Peyer's patch (tissue), 4 donors: ENCODE measurements around the gene PGD.

Experiments used
- POLR2A ChIP-seq, 2 donors: fragments of 450-650 bp; IDR thresholded peaks; one replicate each; pipeline ENCODE4 v1.5.1; 2017; ENCODE audit warnings: antibody characterized with exemption in 2 of 2, mild to moderate bottlenecking in 2 of 2, moderate library complexity in 2 of 2
- TF ChIP-seq, protein P1 (sequence below), 6 experiments: fragments of 450-650 bp in 4 of 6; fragments of 200-600 bp in 2 of 6; sonication (generic) in 1 of 6; IDR thresholded peaks; one replicate each; pipeline ENCODE4 v1.5.1; 2017 to 2019; ENCODE audit warnings: antibody characterized with exemption in 6 of 6, mild to moderate bottlenecking in 3 of 6, moderate library complexity in 1 of 6

DNA sequence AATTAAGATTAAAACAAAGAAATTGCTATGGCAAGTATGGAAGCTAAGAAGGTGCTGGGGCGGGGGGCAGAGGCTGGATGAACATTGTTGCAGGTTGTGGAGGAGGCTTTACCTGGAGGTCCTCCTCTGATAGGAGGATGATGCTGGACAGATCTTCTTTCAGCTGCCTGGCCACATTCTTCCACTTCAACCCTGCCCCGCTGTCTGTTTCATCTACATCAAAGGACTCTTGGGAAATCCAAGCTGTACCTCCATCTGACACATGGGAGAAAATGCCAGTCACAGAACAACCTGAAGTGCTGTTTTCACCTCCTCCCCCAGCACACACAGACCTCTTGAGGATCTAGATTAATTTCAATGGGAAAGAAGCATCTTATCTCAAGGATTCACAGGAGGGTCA lies 68.2 kb downstream of the PGD start:
- TF ChIP-seq, protein P1, sequence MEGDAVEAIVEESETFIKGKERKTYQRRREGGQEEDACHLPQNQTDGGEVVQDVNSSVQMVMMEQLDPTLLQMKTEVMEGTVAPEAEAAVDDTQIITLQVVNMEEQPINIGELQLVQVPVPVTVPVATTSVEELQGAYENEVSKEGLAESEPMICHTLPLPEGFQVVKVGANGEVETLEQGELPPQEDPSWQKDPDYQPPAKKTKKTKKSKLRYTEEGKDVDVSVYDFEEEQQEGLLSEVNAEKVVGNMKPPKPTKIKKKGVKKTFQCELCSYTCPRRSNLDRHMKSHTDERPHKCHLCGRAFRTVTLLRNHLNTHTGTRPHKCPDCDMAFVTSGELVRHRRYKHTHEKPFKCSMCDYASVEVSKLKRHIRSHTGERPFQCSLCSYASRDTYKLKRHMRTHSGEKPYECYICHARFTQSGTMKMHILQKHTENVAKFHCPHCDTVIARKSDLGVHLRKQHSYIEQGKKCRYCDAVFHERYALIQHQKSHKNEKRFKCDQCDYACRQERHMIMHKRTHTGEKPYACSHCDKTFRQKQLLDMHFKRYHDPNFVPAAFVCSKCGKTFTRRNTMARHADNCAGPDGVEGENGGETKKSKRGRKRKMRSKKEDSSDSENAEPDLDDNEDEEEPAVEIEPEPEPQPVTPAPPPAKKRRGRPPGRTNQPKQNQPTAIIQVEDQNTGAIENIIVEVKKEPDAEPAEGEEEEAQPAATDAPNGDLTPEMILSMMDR (IDR thresholded peaks at IDR 0.05) = no peak
- TF ChIP-seq POLR2A (IDR thresholded peaks at IDR 0.05) = no peak
